NT2/D1 (cell line): Measurements from ENCODE around the gene ABLIM2.

Source experiments
- YY1 ChIP-seq: IDR thresholded peaks from 2 replicates; pipeline ENCODE4 v1.6.1; 2011; ENCODE audit not compliant: insufficient read length, insufficient read depth
- ZNF274 ChIP-seq: IDR thresholded peaks from 2 replicates; pipeline ENCODE4 v1.6.1; 2011; ENCODE audit warnings: mild to moderate bottlenecking, low read depth, low read length

DNA sequence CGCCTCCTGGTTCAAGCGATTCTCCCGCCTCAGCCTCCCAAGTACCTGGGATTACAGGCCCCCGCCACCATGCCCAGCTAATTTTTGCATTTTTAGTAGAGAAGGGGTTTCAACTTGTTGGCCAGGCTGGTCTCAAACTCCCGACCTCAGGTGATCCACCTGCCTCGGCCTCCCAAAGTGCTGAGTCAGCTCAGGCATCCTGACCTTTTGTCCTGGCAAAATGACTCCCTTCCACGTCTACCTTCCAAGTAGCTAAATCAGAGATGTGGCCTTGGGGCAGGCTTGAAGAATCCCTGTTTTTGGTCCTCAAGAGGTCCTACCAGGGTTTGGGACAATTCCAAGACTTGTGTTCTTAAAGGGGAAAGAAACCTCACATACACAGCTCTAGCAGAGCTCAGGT lies 231.8 kb downstream of the ABLIM2 start:
- TF ChIP-seq YY1 (no peak), ZNF274 (no peak)
